HCEC 1CT (cell line): Measurements from ENCODE around the gene SREBF1.
A peak's percentile ranks its signal among the peaks of the same experiment; 100 is the strongest.

ENCODE experiments used
- DNase-seq: peaks from one replicate; pipeline ENCODE4 v3.0.0-alpha.2; 2017

The SREBF1 gene

GRCh38 chr17:17839791-17840707, 3.3 kb upstream of the SREBF1 start:
- peak; percentile 89 for DNase-seq

GRCh38 chr17:17837966-17838962, 1.5 kb upstream of the SREBF1 start:
- peak; percentile 44 for DNase-seq

- peak; percentile 88 for DNase-seq
These were observed 615 bp upstream of the SREBF1 start for GRCh38 chr17:17837380-17837821.

- peak; percentile 88 for DNase-seq
These were observed 452 bp downstream of the SREBF1 start for GRCh38 chr17:17836250-17836817.

GRCh38 chr17:17835415-17836249, 1.2 kb downstream of the SREBF1 start:
- DNase-seq, result no peak

- no peak for DNase-seq
These were observed 1.8 kb downstream of the SREBF1 start for GRCh38 chr17:17834974-17835373.

- DNase-seq, result no peak
These were observed 3.0 kb downstream of the SREBF1 start for GRCh38 chr17:17833658-17834357.

GRCh38 chr17:17832032-17832363, 4.8 kb downstream of the SREBF1 start:
- DNase-seq, result no peak

GRCh38 chr17:17831208-17832031, 5.4 kb downstream of the SREBF1 start:
- no peak for DNase-seq

- no peak for DNase-seq
These were observed 6.0 kb downstream of the SREBF1 start for GRCh38 chr17:17830740-17831207.

GRCh38 chr17:17830269-17830567, 6.6 kb downstream of the SREBF1 start:
- DNase-seq, result no peak

- DNase-seq, result no peak
These were observed 8.8 kb downstream of the SREBF1 start for GRCh38 chr17:17827826-17828621.

GRCh38 chr17:17826942-17827785, 9.6 kb downstream of the SREBF1 start:
- DNase-seq, result no peak

GRCh38 chr17:17826342-17826713, 10.5 kb downstream of the SREBF1 start:
- DNase-seq, result no peak

GRCh38 chr17:17824783-17825614, 11.8 kb downstream of the SREBF1 start:
- no peak for DNase-seq

GRCh38 chr17:17824119-17824782, 12.5 kb downstream of the SREBF1 start:
- DNase-seq, result no peak

GRCh38 chr17:17823433-17824118, 13.2 kb downstream of the SREBF1 start:
- peak; percentile 87 for DNase-seq
